Measurements from ENCODE around the gene SMARCAD1. TPM values are rescaled to one million over a fixed set of nuclear protein-coding genes. Genes with fewer than 3 reads are reported as not detected.
"Not testable (repeated sequence)": the region's sequence is repeated elsewhere in the genome, so short reads cannot be mapped to it uniquely, and the experiment has no call there.

Gene SMARCAD1
- total RNA-seq, 1 donor, result 38.7 TPM

DNA sequence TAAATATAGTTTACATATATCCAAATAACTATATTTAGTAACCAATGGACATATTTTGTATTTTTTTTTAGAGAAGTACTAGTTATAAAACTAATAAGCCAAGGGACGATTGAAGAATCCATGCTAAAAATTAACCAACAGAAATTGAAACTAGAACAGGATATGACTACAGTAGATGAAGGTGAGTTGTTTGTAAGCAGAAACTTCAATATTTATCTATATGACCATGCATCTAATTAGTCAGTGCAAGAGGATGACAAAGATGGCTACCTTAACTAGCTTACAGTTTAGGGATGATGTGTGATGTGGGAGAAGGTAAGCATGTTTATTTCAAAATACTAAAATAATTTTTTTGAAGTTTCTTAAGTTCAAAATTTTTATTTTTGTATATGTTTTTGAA, 77.2 kb downstream of the SMARCAD1 start:
- peaks cover 72% of the 10 kb centered on the region for H3K36me3 ChIP-seq (ENCODE audit: insufficient read depth, low read length)
- no peak overlapping the region for H3K4me3 ChIP-seq (ENCODE audit: insufficient read depth, low read length)
- DNase-seq (ENCODE audit: insufficient read length, low spot score, missing footprints), result no peak
- no peaks in the 10 kb centered on the region for H3K79me2 ChIP-seq (ENCODE audit: insufficient read depth, low read length)
- H3K27ac ChIP-seq (ENCODE audit: low read depth, low read length), result no peak overlapping the region
- TF ChIP-seq, protein P1, sequence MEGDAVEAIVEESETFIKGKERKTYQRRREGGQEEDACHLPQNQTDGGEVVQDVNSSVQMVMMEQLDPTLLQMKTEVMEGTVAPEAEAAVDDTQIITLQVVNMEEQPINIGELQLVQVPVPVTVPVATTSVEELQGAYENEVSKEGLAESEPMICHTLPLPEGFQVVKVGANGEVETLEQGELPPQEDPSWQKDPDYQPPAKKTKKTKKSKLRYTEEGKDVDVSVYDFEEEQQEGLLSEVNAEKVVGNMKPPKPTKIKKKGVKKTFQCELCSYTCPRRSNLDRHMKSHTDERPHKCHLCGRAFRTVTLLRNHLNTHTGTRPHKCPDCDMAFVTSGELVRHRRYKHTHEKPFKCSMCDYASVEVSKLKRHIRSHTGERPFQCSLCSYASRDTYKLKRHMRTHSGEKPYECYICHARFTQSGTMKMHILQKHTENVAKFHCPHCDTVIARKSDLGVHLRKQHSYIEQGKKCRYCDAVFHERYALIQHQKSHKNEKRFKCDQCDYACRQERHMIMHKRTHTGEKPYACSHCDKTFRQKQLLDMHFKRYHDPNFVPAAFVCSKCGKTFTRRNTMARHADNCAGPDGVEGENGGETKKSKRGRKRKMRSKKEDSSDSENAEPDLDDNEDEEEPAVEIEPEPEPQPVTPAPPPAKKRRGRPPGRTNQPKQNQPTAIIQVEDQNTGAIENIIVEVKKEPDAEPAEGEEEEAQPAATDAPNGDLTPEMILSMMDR (IDR thresholded peaks at IDR 0.05; ENCODE audit: extremely low read depth, low read depth, low read length), result no peak
- H4K20me1 ChIP-seq (ENCODE audit: insufficient read depth, low read length), result no peaks in the 10 kb centered on the region
- no peaks in the 10 kb centered on the region for H3K4me1 ChIP-seq (ENCODE audit: insufficient read depth, low read length)
- no peak overlapping the region for H2AFZ ChIP-seq (ENCODE audit: low read length)
- H3K4me2 ChIP-seq (ENCODE audit: insufficient read depth, low read length), result no peak overlapping the region
- H3K27me3 ChIP-seq (ENCODE audit: insufficient read depth, low read length), result no peaks in the 10 kb centered on the region
- H3K9me3 ChIP-seq (ENCODE audit: low read depth, low read length), result no peaks in the 10 kb centered on the region

DNA sequence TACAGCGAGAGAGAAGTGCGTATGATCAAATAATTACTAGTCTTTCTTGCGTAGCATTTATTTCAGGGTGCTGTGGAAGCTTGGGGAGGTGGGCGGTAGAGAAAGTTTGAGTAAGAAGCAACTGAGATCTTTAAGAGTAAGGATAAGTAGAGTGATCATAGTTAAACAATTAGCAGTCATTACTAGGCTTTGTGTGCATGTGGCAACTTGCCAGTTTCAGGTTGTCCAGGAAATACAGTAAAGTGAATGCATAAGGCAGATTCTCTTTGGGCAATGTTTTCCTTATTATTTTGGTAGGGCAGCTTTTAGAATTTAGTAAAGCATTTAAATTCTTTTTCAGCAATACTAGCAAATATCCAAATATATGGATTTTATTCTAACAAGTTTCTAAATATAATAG, 78.0 kb downstream of the SMARCAD1 start:
- TF ChIP-seq, protein P1 (IDR thresholded peaks at IDR 0.05; ENCODE audit: extremely low read depth, low read depth, low read length), result no peak
- H3K4me3 ChIP-seq (ENCODE audit: insufficient read depth, low read length), result no peak overlapping the region
- no peaks in the 10 kb centered on the region for H3K9me3 ChIP-seq (ENCODE audit: low read depth, low read length)
- H3K27me3 ChIP-seq (ENCODE audit: insufficient read depth, low read length), result no peaks in the 10 kb centered on the region
- no peak overlapping the region for H2AFZ ChIP-seq (ENCODE audit: low read length)
- no peaks in the 10 kb centered on the region for H4K20me1 ChIP-seq (ENCODE audit: insufficient read depth, low read length)
- H3K27ac ChIP-seq (ENCODE audit: low read depth, low read length), result no peak overlapping the region
- no peaks in the 10 kb centered on the region for H3K79me2 ChIP-seq (ENCODE audit: insufficient read depth, low read length)
- H3K4me2 ChIP-seq (ENCODE audit: insufficient read depth, low read length), result no peak overlapping the region
- H3K36me3 ChIP-seq (ENCODE audit: insufficient read depth, low read length), result peaks cover 67% of the 10 kb centered on the region
- no peaks in the 10 kb centered on the region for H3K4me1 ChIP-seq (ENCODE audit: insufficient read depth, low read length)
- no peak for DNase-seq (ENCODE audit: insufficient read length, low spot score, missing footprints)

DNA sequence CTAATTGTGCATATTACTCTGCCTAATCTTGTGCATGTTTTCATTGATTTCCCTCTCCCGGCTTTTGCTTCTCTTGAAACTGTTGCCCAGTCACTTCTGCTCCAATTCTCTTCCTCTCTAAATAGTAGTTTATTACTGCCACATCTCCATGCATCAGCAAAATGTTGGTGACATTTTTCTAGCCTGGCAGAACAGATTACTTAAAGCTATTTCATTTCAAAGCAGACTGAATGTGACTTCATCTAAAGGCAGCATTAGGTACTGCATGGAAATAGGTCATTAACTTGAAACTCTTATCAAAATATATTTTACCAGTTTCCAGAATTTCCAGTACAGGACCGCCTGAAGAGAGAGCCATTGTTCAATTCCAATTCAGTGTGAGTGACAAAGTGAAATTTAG, 82.6 kb downstream of the SMARCAD1 start:
- no peaks in the 10 kb centered on the region for H3K9me3 ChIP-seq (ENCODE audit: low read depth, low read length)
- TF ChIP-seq, protein P1 (IDR thresholded peaks at IDR 0.05; ENCODE audit: extremely low read depth, low read depth, low read length), result no peak
- DNase-seq (ENCODE audit: insufficient read length, low spot score, missing footprints), result no peak
- H4K20me1 ChIP-seq (ENCODE audit: insufficient read depth, low read length), result peaks cover 2% of the 10 kb centered on the region
- H3K79me2 ChIP-seq (ENCODE audit: insufficient read depth, low read length), result no peaks in the 10 kb centered on the region
- no peak overlapping the region for H2AFZ ChIP-seq (ENCODE audit: low read length)
- H3K27me3 ChIP-seq (ENCODE audit: insufficient read depth, low read length), result no peaks in the 10 kb centered on the region
- H3K36me3 ChIP-seq (ENCODE audit: insufficient read depth, low read length), result peaks cover 34% of the 10 kb centered on the region
- no peak overlapping the region for H3K27ac ChIP-seq (ENCODE audit: low read depth, low read length)
- no peak overlapping the region for H3K4me2 ChIP-seq (ENCODE audit: insufficient read depth, low read length)
- H3K4me3 ChIP-seq (ENCODE audit: insufficient read depth, low read length), result no peak overlapping the region
- H3K4me1 ChIP-seq (ENCODE audit: insufficient read depth, low read length), result no peaks in the 10 kb centered on the region

DNA sequence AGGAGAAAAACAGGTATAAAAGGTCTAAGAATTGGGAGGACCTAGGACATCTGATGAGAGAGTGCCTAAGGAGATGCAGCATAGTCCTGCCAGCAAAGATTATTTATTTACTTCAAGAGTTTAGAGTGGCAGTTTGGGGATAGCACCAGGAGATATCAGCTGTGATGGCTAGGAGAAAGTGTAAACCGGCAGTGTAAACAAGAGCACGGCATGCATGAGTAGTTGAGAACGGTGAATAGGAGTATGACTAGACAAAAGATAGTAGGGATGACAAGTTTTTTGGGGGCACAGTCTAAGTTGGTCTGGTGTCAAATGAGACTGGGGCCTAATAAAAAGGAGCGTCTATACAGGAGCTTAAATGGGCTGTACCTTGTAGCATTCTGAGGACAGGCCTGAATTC, 86.3 kb downstream of the SMARCAD1 start:
- H2AFZ ChIP-seq (ENCODE audit: low read length); H3K79me2 ChIP-seq (ENCODE audit: insufficient read depth, low read length); H3K27ac ChIP-seq (ENCODE audit: low read depth, low read length); H3K9me3 ChIP-seq (ENCODE audit: low read depth, low read length); H3K4me1 ChIP-seq (ENCODE audit: insufficient read depth, low read length); H4K20me1 ChIP-seq (ENCODE audit: insufficient read depth, low read length); H3K4me3 ChIP-seq (ENCODE audit: insufficient read depth, low read length); H3K4me2 ChIP-seq (ENCODE audit: insufficient read depth, low read length); DNase-seq (ENCODE audit: insufficient read length, low spot score, missing footprints); H3K27me3 ChIP-seq (ENCODE audit: insufficient read depth, low read length): not testable (repeated sequence)
- peaks cover 16% of the 10 kb centered on the region for H3K36me3 ChIP-seq (ENCODE audit: insufficient read depth, low read length)

DNA sequence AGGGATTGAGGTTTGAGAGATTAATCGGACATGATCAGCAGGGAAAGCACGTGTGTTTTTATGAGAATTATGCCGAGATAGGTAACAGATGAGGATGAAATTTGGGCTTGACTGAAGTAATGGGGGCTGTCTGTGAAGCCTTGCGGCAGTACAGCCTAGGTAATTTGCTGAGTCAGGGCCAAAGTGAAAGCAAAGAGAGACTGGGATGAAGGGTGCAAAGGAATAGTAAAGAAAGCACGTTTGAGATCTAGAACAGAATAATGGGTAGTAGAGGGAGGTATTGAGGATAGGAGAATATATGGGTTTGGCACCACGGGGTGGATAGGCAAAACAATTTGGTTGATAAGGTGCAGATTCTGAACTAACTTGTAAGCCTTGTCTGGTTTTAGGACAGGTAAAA, 87.8 kb downstream of the SMARCAD1 start:
- not testable (repeated sequence) for H2AFZ ChIP-seq (ENCODE audit: low read length); H3K9me3 ChIP-seq (ENCODE audit: low read depth, low read length); DNase-seq (ENCODE audit: insufficient read length, low spot score, missing footprints); H4K20me1 ChIP-seq (ENCODE audit: insufficient read depth, low read length); H3K4me2 ChIP-seq (ENCODE audit: insufficient read depth, low read length); H3K36me3 ChIP-seq (ENCODE audit: insufficient read depth, low read length); H3K4me3 ChIP-seq (ENCODE audit: insufficient read depth, low read length); H3K27ac ChIP-seq (ENCODE audit: low read depth, low read length); H3K4me1 ChIP-seq (ENCODE audit: insufficient read depth, low read length); H3K79me2 ChIP-seq (ENCODE audit: insufficient read depth, low read length); H3K27me3 ChIP-seq (ENCODE audit: insufficient read depth, low read length)

All from osteoblast (primary cell).